Measurements from ENCODE around the gene MT1G. TPM values are rescaled to one million over a fixed set of nuclear protein-coding genes. Genes with fewer than 3 reads are reported as not detected.

The MT1G gene
- polyA plus RNA-seq, 1 donor (not counting 4 experiments of a cell fraction or from before 2014, with no cell fraction given) = 9.8 TPM

- Histone ChIP-seq H4K20me1 (ENCODE audit: control insufficient read depth, extremely low read depth, insufficient read depth, low read length) (peaks cover 3% of the 10 kb centered on the region), H3K9me1 (ENCODE audit: control insufficient read depth, extremely low read depth, insufficient read depth, low read length) (no peaks in the 10 kb centered on the region), H3K36me3 (ENCODE audit: control insufficient read depth in 2 of 2, extremely low read depth in 1 of 2, insufficient read depth in 2 of 2, low read length in 2 of 2) (no peaks in the 10 kb centered on the region), H3K9me3 (ENCODE audit: control insufficient read depth, low read depth, low read length) (no peaks in the 10 kb centered on the region), H3K27me3 (ENCODE audit: control insufficient read depth, extremely low read depth, insufficient read depth, low read length) (no peaks in the 10 kb centered on the region), H2AFZ (ENCODE audit: control insufficient read depth, low read length) (no peak overlapping the region), H3K4me1 (ENCODE audit: control insufficient read depth, extremely low read depth, insufficient read depth, low read length) (peaks cover 10% of the 10 kb centered on the region), H3K4me3 (ENCODE audit: control insufficient read depth in 2 of 3, extremely low read depth in 1 of 3, insufficient read depth in 2 of 3, low read depth in 1 of 3, low read length in 3 of 3) (peak overlapping the region; percentile 45 to 78 (median 67)), H3K9ac (ENCODE audit: control insufficient read depth, extremely low read depth, insufficient read depth, low read length) (peak overlapping the region; percentile 69), H3K4me2 (ENCODE audit: control insufficient read depth, extremely low read depth, insufficient read depth, low read depth, low read length) (peak overlapping the region; percentile 91), H3K27ac (ENCODE audit: control insufficient read depth, insufficient read depth, low read length) (peak overlapping the region; percentile 54), H3K79me2 (ENCODE audit: control insufficient read depth, insufficient read depth, low read length) (peaks cover 9% of the 10 kb centered on the region)
- dilution Hi-C loops (cut with MboI; ENCODE audit: extremely low pct_ligation_motif_present, low sequenced_read_pairs) = no loop called here
- FAIRE-seq (no peak), DNase-seq (ENCODE audit: low read depth, low spot score) (no peak)
- no peak for TF ChIP-seq EZH2 (IDR thresholded peaks at IDR 0.05; ENCODE audit: low read length)
- TF ChIP-seq, protein P1, sequence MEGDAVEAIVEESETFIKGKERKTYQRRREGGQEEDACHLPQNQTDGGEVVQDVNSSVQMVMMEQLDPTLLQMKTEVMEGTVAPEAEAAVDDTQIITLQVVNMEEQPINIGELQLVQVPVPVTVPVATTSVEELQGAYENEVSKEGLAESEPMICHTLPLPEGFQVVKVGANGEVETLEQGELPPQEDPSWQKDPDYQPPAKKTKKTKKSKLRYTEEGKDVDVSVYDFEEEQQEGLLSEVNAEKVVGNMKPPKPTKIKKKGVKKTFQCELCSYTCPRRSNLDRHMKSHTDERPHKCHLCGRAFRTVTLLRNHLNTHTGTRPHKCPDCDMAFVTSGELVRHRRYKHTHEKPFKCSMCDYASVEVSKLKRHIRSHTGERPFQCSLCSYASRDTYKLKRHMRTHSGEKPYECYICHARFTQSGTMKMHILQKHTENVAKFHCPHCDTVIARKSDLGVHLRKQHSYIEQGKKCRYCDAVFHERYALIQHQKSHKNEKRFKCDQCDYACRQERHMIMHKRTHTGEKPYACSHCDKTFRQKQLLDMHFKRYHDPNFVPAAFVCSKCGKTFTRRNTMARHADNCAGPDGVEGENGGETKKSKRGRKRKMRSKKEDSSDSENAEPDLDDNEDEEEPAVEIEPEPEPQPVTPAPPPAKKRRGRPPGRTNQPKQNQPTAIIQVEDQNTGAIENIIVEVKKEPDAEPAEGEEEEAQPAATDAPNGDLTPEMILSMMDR (optimal IDR thresholded peaks at IDR 0.05 in 1 of 3, IDR thresholded peaks at IDR 0.05 in 1 of 3, conservative IDR thresholded peaks at IDR 0.05 in 1 of 3; ENCODE audit: extremely low read depth in 1 of 3, insufficient read depth in 2 of 3, low read length in 3 of 3) = no peak
These were observed 41.2 kb downstream of the MT1G start for GRCh38 chr16:56626685-56627084.

- Histone ChIP-seq H3K9ac (ENCODE audit: control insufficient read depth, extremely low read depth, insufficient read depth, low read length) (peak overlapping the region; percentile 69), H3K4me3 (ENCODE audit: control insufficient read depth in 2 of 3, extremely low read depth in 1 of 3, insufficient read depth in 2 of 3, low read depth in 1 of 3, low read length in 3 of 3) (peak overlapping the region; percentile 45 to 78 (median 67)), H3K27ac (ENCODE audit: control insufficient read depth, insufficient read depth, low read length) (peak overlapping the region; percentile 57), H4K20me1 (ENCODE audit: control insufficient read depth, extremely low read depth, insufficient read depth, low read length) (peaks cover 3% of the 10 kb centered on the region), H3K9me1 (ENCODE audit: control insufficient read depth, extremely low read depth, insufficient read depth, low read length) (no peaks in the 10 kb centered on the region), H3K4me2 (ENCODE audit: control insufficient read depth, extremely low read depth, insufficient read depth, low read depth, low read length) (peak overlapping the region; percentile 91), H3K79me2 (ENCODE audit: control insufficient read depth, insufficient read depth, low read length) (peaks cover 9% of the 10 kb centered on the region), H3K27me3 (ENCODE audit: control insufficient read depth, extremely low read depth, insufficient read depth, low read length) (no peaks in the 10 kb centered on the region), H3K9me3 (ENCODE audit: control insufficient read depth, low read depth, low read length) (no peaks in the 10 kb centered on the region), H2AFZ (ENCODE audit: control insufficient read depth, low read length) (no peak overlapping the region), H3K4me1 (ENCODE audit: control insufficient read depth, extremely low read depth, insufficient read depth, low read length) (peaks cover 10% of the 10 kb centered on the region), H3K36me3 (ENCODE audit: control insufficient read depth in 2 of 2, extremely low read depth in 1 of 2, insufficient read depth in 2 of 2, low read length in 2 of 2) (no peaks in the 10 kb centered on the region)
- TF ChIP-seq, protein P1 (optimal IDR thresholded peaks at IDR 0.05 in 1 of 3, IDR thresholded peaks at IDR 0.05 in 1 of 3, conservative IDR thresholded peaks at IDR 0.05 in 1 of 3; ENCODE audit: extremely low read depth in 1 of 3, insufficient read depth in 2 of 3, low read length in 3 of 3) = no peak
- no peak for TF ChIP-seq EZH2 (IDR thresholded peaks at IDR 0.05; ENCODE audit: low read length)
- dilution Hi-C loops (cut with MboI; ENCODE audit: extremely low pct_ligation_motif_present, low sequenced_read_pairs) = no loop called here
- DNase-seq (ENCODE audit: low read depth, low spot score) (no peak), FAIRE-seq (no peak)
These were observed 41.8 kb downstream of the MT1G start for GRCh38 chr16:56625943-56626654.
